K562 (cell line): ENCODE results near the gene PPP1R10. TPM values are rescaled to one million over a fixed set of nuclear protein-coding genes. Genes with fewer than 3 reads are reported as not detected.

ENCODE experiments used
- ATAC-seq: fragments of 200-7000 bp; cut with Tn5 transposase; 3 replicates; pipeline ENCODE4 v1.9.1; 2020; ENCODE audit warnings: moderate library complexity
- BruUV-seq: library from RNA; stranded (reverse); fragments of 400-500 nt; replicated peaks from 2 replicates; lab custom pipeline; 2021; lab: Mats Ljungman, UMichigan
- CTCF ChIA-PET: fragments of 300-600 bp; formaldehyde crosslinking; extraction: SDS; loops from one replicate; lab custom pipeline; 2021; ENCODE audit warnings: low intra/inter-chr PET ratio; lab: Yijun Ruan, JAX
- POLR2A ChIA-PET: fragments of 300-600, 350-650 bp; sonication (Branson Sonifier 250); formaldehyde crosslinking; extraction: SDS; loops from one replicate; lab custom pipeline; 2021; ENCODE audit warnings: antibody characterized with exemption, inconsistent platforms; lab: Yijun Ruan, JAX
- DNase-seq, 4 experiments: peaks; one replicate each; pipeline versions ENCODE4 v3.0.0 to v3.0.0-alpha.2; 2011 to 2018; ENCODE audit warnings: low spot score in 3 of 4, mixed read lengths in 3 of 4; ENCODE audit errors: extremely low read depth in 1 of 4
- FAIRE-seq: peaks from 2 replicates; lab custom pipeline; 2011; peaks lifted over from hg19 to GRCh38; lab: Jason Lieb, UNC
- H2AFZ ChIP-seq: 2 replicates; pipeline ENCODE4 v1.6.0; 2011; ENCODE audit warnings: low read depth, low read length, control low read depth, inconsistent platforms
- H3K27ac ChIP-seq: fragments of 200-600 bp; 3 replicates; pipeline ENCODE4 v1.8.0; 2011; ENCODE audit warnings: low read depth, mild to moderate bottlenecking, control low read depth, inconsistent platforms, low read length, moderate library complexity, mixed read lengths; ENCODE audit errors: extremely low read depth
- H3K27me3 ChIP-seq, 2 experiments: fragments of 300-600 bp in 1 of 2; 2 replicates in 1 of 2; 3 replicates in 1 of 2; pipeline versions ENCODE4 v1.6.0 to v1.8.0; 2011; ENCODE audit warnings: inconsistent platforms in 2 of 2, low read length in 2 of 2, mild to moderate bottlenecking in 1 of 2, mixed read lengths in 1 of 2, moderate library complexity in 1 of 2; ENCODE audit not compliant: control insufficient read depth in 2 of 2, insufficient read depth in 2 of 2
- H3K36me3 ChIP-seq: fragments of 300-600 bp; 3 replicates; pipeline ENCODE4 v1.8.0; 2011; ENCODE audit warnings: mild to moderate bottlenecking, low read length, inconsistent platforms; ENCODE audit not compliant: control insufficient read depth, insufficient read depth
- H3K4me1 ChIP-seq, 2 experiments: fragments of 200-600 bp in 1 of 2; replicated peaks in 1 of 2; 2 replicates in 1 of 2; 3 replicates in 1 of 2; pipeline versions ENCODE4 v1.5.1 to v1.8.0; 2011; ENCODE audit warnings: inconsistent platforms in 2 of 2, low read length in 2 of 2, mild to moderate bottlenecking in 1 of 2, mixed read lengths in 1 of 2, moderate library complexity in 1 of 2; ENCODE audit not compliant: control insufficient read depth in 2 of 2, insufficient read depth in 2 of 2
- H3K4me2 ChIP-seq: 2 replicates; pipeline ENCODE4 v1.6.1; 2011; ENCODE audit warnings: low read length, control low read depth, inconsistent platforms, mixed read lengths; ENCODE audit not compliant: insufficient read depth
- H3K4me3 ChIP-seq: fragments of 200-600 bp; sonication (generic), shearing (Covaris generic); 2 replicates; pipeline ENCODE4 v1.5.1; 2016; ENCODE audit warnings: control low read depth, inconsistent platforms
- H3K79me2 ChIP-seq: fragments of 200-600 bp; 3 replicates; pipeline ENCODE4 v1.8.0; 2011; ENCODE audit warnings: low read length, inconsistent platforms; ENCODE audit not compliant: control insufficient read depth, insufficient read depth
- H3K9ac ChIP-seq, 2 experiments: 2 replicates each; pipeline versions ENCODE4 v1.6.0 to v1.6.1; 2011; ENCODE audit warnings: low read depth in 2 of 2, low read length in 2 of 2, control low read depth in 1 of 2, inconsistent platforms in 1 of 2, mild to moderate bottlenecking in 1 of 2, mixed read lengths in 1 of 2; ENCODE audit not compliant: insufficient read depth in 1 of 2
- H3K9me1 ChIP-seq: one replicate; pipeline ENCODE4 v1.6.0; 2011; ENCODE audit warnings: inconsistent platforms, mild to moderate bottlenecking, low read length, moderate library complexity; ENCODE audit not compliant: control insufficient read depth, insufficient read depth
- H3K9me3 ChIP-seq: replicated peaks from 2 replicates; pipeline ENCODE4 v1.5.1; 2011; ENCODE audit warnings: low read depth, low read length, inconsistent platforms; ENCODE audit not compliant: control insufficient read depth, insufficient read depth
- H4K20me1 ChIP-seq: replicated peaks from 2 replicates; pipeline ENCODE4 v1.6.1; 2011; ENCODE audit warnings: low read length, inconsistent platforms, mixed read lengths; ENCODE audit not compliant: control insufficient read depth, insufficient read depth
- ELF4 ChIP-seq: fragments of 450-650 bp; formaldehyde crosslinking; IDR thresholded peaks from 2 replicates; pipeline ENCODE4 v1.4.0; 2022; ENCODE audit warnings: missing genetic modification characterization
- HNRNPL ChIP-seq: fragments of 200-400 bp; formaldehyde crosslinking; IDR thresholded peaks from 2 replicates; pipeline ENCODE4 v1.6.1; 2017; ENCODE audit warnings: low read depth, mild to moderate bottlenecking, low read length
- HNRNPUL1 ChIP-seq: fragments of 200-400 bp; formaldehyde crosslinking; IDR thresholded peaks from 2 replicates; pipeline ENCODE4 v1.6.1; 2017; ENCODE audit warnings: low read length
- NCOR1 ChIP-seq: fragments of 450-650 bp; IDR thresholded peaks from 2 replicates; pipeline ENCODE4 v1.6.1; 2016; ENCODE audit warnings: mild to moderate bottlenecking, moderate library complexity
- NR2C1 ChIP-seq, 2 experiments: fragments of 450-650 bp; IDR thresholded peaks; 2 replicates each; pipeline ENCODE4 v1.6.1; 2017; ENCODE audit warnings: mild to moderate bottlenecking in 2 of 2, antibody characterized with exemption in 1 of 2, inconsistent platforms in 1 of 2, missing compliant biosample characterization in 1 of 2, missing genetic modification characterization in 1 of 2
- POLR2A ChIP-seq: fragments of 450-650 bp; conservative IDR thresholded peaks from 2 replicates; pipeline ENCODE4 v1.6.1; 2016
- RAD21 ChIP-seq, 2 experiments: fragments of 250-450 bp in 1 of 2; fragments of 450-650 bp in 1 of 2; sonication (Bioruptor Pico) in 1 of 2; formaldehyde crosslinking in 1 of 2; IDR thresholded peaks in 1 of 2; conservative IDR thresholded peaks in 1 of 2; 2 replicates each; pipeline versions ENCODE4 v1.4.0 to v1.8.0; 2020 to 2022; ENCODE audit warnings: mild to moderate bottlenecking in 2 of 2, moderate library complexity in 1 of 2
- RBM22 ChIP-seq: fragments of 200-400 bp; formaldehyde crosslinking; IDR thresholded peaks from 2 replicates; pipeline ENCODE4 v1.6.1; 2018; ENCODE audit warnings: low read length, low read depth; ENCODE audit not compliant: poor library complexity, severe bottlenecking
- RHOXF2B ChIP-seq: fragments of 250-450 bp; sonication (Bioruptor Pico); conservative IDR thresholded peaks from 2 replicates; pipeline ENCODE4 v1.5.1; 2021
- SMARCB1 ChIP-seq: IDR thresholded peaks from 2 replicates; pipeline ENCODE4 v1.6.1; 2011; ENCODE audit warnings: improper control_type of control experiment, low read depth; ENCODE audit not compliant: insufficient read length
- TAF9B ChIP-seq: fragments of 450-650 bp; IDR thresholded peaks from 2 replicates; pipeline ENCODE4 v1.6.1; 2018; ENCODE audit warnings: mild to moderate bottlenecking; ENCODE audit not compliant: partially characterized antibody
- TCFL5 ChIP-seq: fragments of 250-450 bp; sonication (Bioruptor Pico); conservative IDR thresholded peaks from 2 replicates; pipeline ENCODE4 v1.6.1; 2021; ENCODE audit warnings: mild to moderate bottlenecking, moderate library complexity, matching md5 sums
- ZBED1 ChIP-seq: IDR thresholded peaks from 2 replicates; pipeline ENCODE4 v1.6.1; 2014
- ZNF282 ChIP-seq: sonication (generic); formaldehyde crosslinking; IDR thresholded peaks from 2 replicates; pipeline ENCODE4 v1.8.1; 2023; ENCODE audit warnings: missing genetic modification reagents
- ZNF644 ChIP-seq: fragments of 200-800 bp; sonication (Bioruptor generic); IDR thresholded peaks from 2 replicates; pipeline ENCODE4 v1.6.1; 2016; ENCODE audit warnings: low read depth, missing genetic modification characterization, missing compliant biosample characterization
- WGBS: fragments of 100-300 bp; shearing (Covaris generic); methylation state at CpG from one replicate; pipeline ENCODE4 v1.1.6; 2016; ENCODE audit warnings: low coverage, mixed read lengths; ENCODE audit not compliant: insufficient coverage; ENCODE audit errors: missing lambda C conversion rate; 5-methylcytosine and 5-hydroxymethylcytosine counted together
- in situ Hi-C: fragments of 300-500 bp; cut with MboI; formaldehyde crosslinking; loops from 4 replicates; pipeline ENCODE4 v1.15.0; 2018; ENCODE audit warnings: inconsistent platforms, mixed read lengths
- intact Hi-C: fragments of 100-400 bp; cut with micrococcal nuclease; formaldehyde crosslinking; loops from 2 replicates; pipeline ENCODE4 v1.14.2; 2022
- polyA plus RNA-seq, 8 experiments: library from polyadenylated mRNA; depleted of rRNA in 4 of 8; stranded (reverse) in 5 of 8; unstranded in 3 of 8; fragments of >200 nt; fragmentation: Nextera tagmentation in 2 of 8; fragmentation: Illumina TruSeq in 1 of 8; extraction: Ambion mirVana in 2 of 8; extraction: Trizol in 1 of 8; gene quantifications; 2 replicates each; pipeline versions ENCODE4 v1.2.1 to v1.2.3, GENCODE V29; 2011 to 2014; ENCODE audit warnings: inconsistent platforms in 1 of 8, missing spikeins in 1 of 8
- total RNA-seq, 7 experiments: library from RNA; depleted of rRNA in 6 of 7; stranded (reverse); fragments of >200 nt in 6 of 7; fragmentation: Illumina TruSeq in 2 of 7; extraction: Trizol in 2 of 7; gene quantifications; 2 replicates each; pipeline versions ENCODE4 v1.2.1 to v1.2.3, GENCODE V29; 2011 to 2021; ENCODE audit warnings: low replicate concordance in 1 of 7
- TF ChIP-seq, protein P1 (sequence below): fragments of 450-650 bp; formaldehyde crosslinking; IDR thresholded peaks from 2 replicates; pipeline ENCODE4 v1.4.0; 2020; ENCODE audit warnings: mild to moderate bottlenecking, moderate library complexity
- TF ChIP-seq, protein P2 (sequence below): fragments of 450-650 bp; conservative IDR thresholded peaks from 2 replicates; pipeline ENCODE4 v1.6.1; 2016; ENCODE audit warnings: missing genetic modification characterization, low read depth, mild to moderate bottlenecking, control low read depth, missing compliant biosample characterization
- TF ChIP-seq, protein P3 (sequence below): fragments of 200-800 bp; sonication (Bioruptor generic); IDR thresholded peaks from 2 replicates; pipeline ENCODE4 v1.6.1; 2017; ENCODE audit warnings: missing genetic modification characterization, missing compliant biosample characterization

PPP1R10 gene
- total and polyA plus RNA-seq, 9 of the 15 experiments (the other 6 are each of a cell fraction or from before 2014, with no cell fraction given), result 14.1 to 65.5 (median 32.6) TPM

DNA sequence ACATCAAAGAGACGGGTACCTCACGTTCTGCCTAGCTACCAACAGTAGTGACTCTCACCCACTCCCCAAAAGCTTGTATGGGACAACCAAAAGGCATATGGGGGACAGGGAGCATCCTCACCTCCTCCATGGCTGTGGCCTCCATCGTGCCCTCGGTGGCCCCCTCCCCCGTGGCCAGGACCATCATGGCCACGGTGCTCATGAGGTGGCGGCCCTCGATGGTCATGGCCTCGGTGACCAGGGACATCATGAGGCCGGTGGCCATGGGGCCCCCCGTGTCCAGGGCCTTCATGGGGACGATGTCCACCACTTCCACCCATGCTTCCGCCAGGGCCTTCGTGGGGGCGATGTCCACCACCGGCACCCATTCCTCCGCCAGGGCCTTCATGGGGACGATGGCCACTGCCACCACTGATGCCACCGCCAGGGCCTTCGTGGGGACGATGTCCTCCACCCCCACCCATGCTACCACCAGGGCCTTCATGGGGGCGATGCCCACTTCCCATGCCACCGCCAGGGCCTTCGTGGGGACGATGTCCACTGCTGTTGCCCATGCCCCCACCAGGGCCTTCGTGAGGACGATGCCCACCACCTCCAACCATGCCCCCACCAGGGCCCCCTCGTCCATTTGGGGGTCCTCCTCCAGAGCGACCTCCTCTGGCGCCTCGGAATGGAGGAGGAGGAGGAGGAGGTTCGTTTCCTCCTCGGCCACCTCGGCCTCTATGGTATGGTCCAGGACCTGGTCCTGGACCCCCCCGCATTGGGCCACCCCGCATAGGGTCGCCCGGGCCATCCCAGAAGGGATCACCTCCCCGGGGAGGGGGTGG lies 15.0 kb downstream of the PPP1R10 start:
- intact Hi-C loops (no loop called here), in situ Hi-C loops (no loop called here)
- H3K4me3 ChIP-seq, result no peak overlapping the region
- 96% methylated on average over 27 of the region's 39 CpGs for WGBS
- peaks cover 3% of the 10 kb centered on the region; the same call in 1 of the 3 replicates for H3K79me2 ChIP-seq
- ChIA-PET CTCF (no interaction called here), POLR2A (interaction anchor here (0.9 to 13.5 kb wide), 4 partner anchors 8 to 32 kb away, joined by 3 to 310 read pairs (median 32); no protein-coding TSS in a partner anchor)
- ATAC-seq (no peak), FAIRE-seq (no peak), DNase-seq (no peak)
- H4K20me1 ChIP-seq, result peaks cover 7% of the 10 kb centered on the region; the same call in 1 of the 2 replicates
- H3K9me1 ChIP-seq, result no peaks in the 10 kb centered on the region
- no peak overlapping the region for H2AFZ ChIP-seq
- H3K9me3 ChIP-seq, result no peaks in the 10 kb centered on the region
- H3K36me3 ChIP-seq, result peaks cover 80% of the 10 kb centered on the region
- peaks cover 4 to 11% of the 10 kb centered on the region in 2 experiments; a peak in 4 of 5 replicates for H3K4me1 ChIP-seq
- no peak overlapping the region for H3K9ac ChIP-seq
- no TSS peak for BruUV-seq
- H3K4me2 ChIP-seq, result no peak overlapping the region
- H3K27me3 ChIP-seq, result no peaks in the 10 kb centered on the region
- H3K27ac ChIP-seq, result no peak overlapping the region
- peak; percentile 66 for TF ChIP-seq RBM22
- TF ChIP-seq TAF9B, result no peak
- TF ChIP-seq SMARCB1, result no peak
- TF ChIP-seq ZNF644 (tag), result no peak
- no peak for TF ChIP-seq HNRNPUL1
- no peak for TF ChIP-seq NCOR1
- peak; percentile 88 for TF ChIP-seq HNRNPL
- no peak for TF ChIP-seq TCFL5 (CRISPR knock-in tag)
- peak; percentile 46; the same call in 1 of the 2 replicates for TF ChIP-seq POLR2A
- no peak for TF ChIP-seq RAD21 (CRISPR knock-in tag; conservative IDR thresholded peaks at IDR 0.05 in 1 of 2, IDR thresholded peaks at IDR 0.05 in 1 of 2)
- TF ChIP-seq, protein P1, sequence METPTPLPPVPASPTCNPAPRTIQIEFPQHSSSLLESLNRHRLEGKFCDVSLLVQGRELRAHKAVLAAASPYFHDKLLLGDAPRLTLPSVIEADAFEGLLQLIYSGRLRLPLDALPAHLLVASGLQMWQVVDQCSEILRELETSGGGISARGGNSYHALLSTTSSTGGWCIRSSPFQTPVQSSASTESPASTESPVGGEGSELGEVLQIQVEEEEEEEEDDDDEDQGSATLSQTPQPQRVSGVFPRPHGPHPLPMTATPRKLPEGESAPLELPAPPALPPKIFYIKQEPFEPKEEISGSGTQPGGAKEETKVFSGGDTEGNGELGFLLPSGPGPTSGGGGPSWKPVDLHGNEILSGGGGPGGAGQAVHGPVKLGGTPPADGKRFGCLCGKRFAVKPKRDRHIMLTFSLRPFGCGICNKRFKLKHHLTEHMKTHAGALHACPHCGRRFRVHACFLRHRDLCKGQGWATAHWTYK (CRISPR knock-in tag), result 0 out of 2 replicates have a peak, but pooled peaks have one; percentile 55
- TF ChIP-seq, protein P2, sequence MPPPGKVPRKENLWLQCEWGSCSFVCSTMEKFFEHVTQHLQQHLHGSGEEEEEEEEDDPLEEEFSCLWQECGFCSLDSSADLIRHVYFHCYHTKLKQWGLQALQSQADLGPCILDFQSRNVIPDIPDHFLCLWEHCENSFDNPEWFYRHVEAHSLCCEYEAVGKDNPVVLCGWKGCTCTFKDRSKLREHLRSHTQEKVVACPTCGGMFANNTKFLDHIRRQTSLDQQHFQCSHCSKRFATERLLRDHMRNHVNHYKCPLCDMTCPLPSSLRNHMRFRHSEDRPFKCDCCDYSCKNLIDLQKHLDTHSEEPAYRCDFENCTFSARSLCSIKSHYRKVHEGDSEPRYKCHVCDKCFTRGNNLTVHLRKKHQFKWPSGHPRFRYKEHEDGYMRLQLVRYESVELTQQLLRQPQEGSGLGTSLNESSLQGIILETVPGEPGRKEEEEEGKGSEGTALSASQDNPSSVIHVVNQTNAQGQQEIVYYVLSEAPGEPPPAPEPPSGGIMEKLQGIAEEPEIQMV (tag), result no peak
- TF ChIP-seq RHOXF2B (CRISPR knock-in tag), result no peak
- TF ChIP-seq ZBED1, result no peak
- TF ChIP-seq ELF4 (CRISPR knock-in tag), result no peak
- TF ChIP-seq NR2C1 (IDR thresholded peaks at IDR 0.05), result no peak
- TF ChIP-seq NR2C1 (tag; IDR thresholded peaks at IDR 0.05), result no peak
- TF ChIP-seq, protein P3, sequence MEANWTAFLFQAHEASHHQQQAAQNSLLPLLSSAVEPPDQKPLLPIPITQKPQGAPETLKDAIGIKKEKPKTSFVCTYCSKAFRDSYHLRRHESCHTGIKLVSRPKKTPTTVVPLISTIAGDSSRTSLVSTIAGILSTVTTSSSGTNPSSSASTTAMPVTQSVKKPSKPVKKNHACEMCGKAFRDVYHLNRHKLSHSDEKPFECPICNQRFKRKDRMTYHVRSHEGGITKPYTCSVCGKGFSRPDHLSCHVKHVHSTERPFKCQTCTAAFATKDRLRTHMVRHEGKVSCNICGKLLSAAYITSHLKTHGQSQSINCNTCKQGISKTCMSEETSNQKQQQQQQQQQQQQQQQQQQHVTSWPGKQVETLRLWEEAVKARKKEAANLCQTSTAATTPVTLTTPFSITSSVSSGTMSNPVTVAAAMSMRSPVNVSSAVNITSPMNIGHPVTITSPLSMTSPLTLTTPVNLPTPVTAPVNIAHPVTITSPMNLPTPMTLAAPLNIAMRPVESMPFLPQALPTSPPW (CRISPR knock-in tag), result no peak
- no peak for TF ChIP-seq ZNF282 (CRISPR knock-in tag)
